Kidney (tissue), 14 donors: ENCODE results near the gene GUCY2F. TPM values are rescaled to one million over a fixed set of nuclear protein-coding genes. Genes with fewer than 3 reads are reported as not detected.

Experiments used
- DNase-seq, 5 donors: peaks; one replicate each; pipeline ENCODE4 v3.0.0-alpha.2; 2013 to 2020
- FAIRE-seq: peaks from 2 replicates; lab custom pipeline; 2012; peaks lifted over from hg19 to GRCh38; lab: Jason Lieb, UNC
- H3K27ac ChIP-seq, 2 donors: one replicate each; pipeline ENCODE4 v1.7.0; 2013; ENCODE audit warnings: low read depth in 2 of 2, low read length in 2 of 2, inconsistent platforms in 1 of 2
- H3K27me3 ChIP-seq: one replicate; pipeline ENCODE4 v1.7.1; 2013; ENCODE audit warnings: low read length, inconsistent platforms; ENCODE audit not compliant: control insufficient read depth, insufficient read depth
- H3K36me3 ChIP-seq, 3 donors: one replicate each; pipeline versions ENCODE4 v1.7.0 to v1.7.1; 2013; ENCODE audit warnings: low read length in 3 of 3, control low read depth in 1 of 3, inconsistent platforms in 1 of 3; ENCODE audit not compliant: insufficient read depth in 3 of 3, control insufficient read depth in 2 of 3
- H3K4me1 ChIP-seq, 3 donors: one replicate each; pipeline versions ENCODE4 v1.7.0 to v1.7.1; 2013; ENCODE audit warnings: low read length in 3 of 3, inconsistent platforms in 1 of 3, low read depth in 1 of 3; ENCODE audit not compliant: control insufficient read depth in 2 of 3, insufficient read depth in 2 of 3
- H3K4me3 ChIP-seq, 3 donors: one replicate each; pipeline versions ENCODE4 v1.7.0 to v1.8.1; 2013; ENCODE audit warnings: low read length in 3 of 3, control low read depth in 1 of 3, inconsistent platforms in 1 of 3
- H3K9ac ChIP-seq, 3 donors: one replicate each; pipeline versions ENCODE4 v1.7.0 to v1.7.1; 2013; ENCODE audit warnings: low read length in 3 of 3, control low read depth in 1 of 3, inconsistent platforms in 1 of 3
- H3K9me3 ChIP-seq, 3 donors: one replicate each; pipeline versions ENCODE4 v1.7.0 to v1.7.1; 2013; ENCODE audit warnings: low read length in 3 of 3, control low read depth in 1 of 3, inconsistent platforms in 1 of 3; ENCODE audit not compliant: control insufficient read depth in 2 of 3, insufficient read depth in 1 of 3
- CTCF ChIP-seq: IDR thresholded peaks from 3 replicates; pipeline ENCODE4 v1.5.1; 2012; ENCODE audit warnings: mild to moderate bottlenecking, moderate library complexity, borderline replicate concordance; ENCODE audit not compliant: insufficient read depth; ENCODE audit errors: extremely low read depth
- intact Hi-C: fragments of 100-400 bp; cut with DNase I; formaldehyde crosslinking; loops from one replicate; pipeline ENCODE4 v1.11.1; 2022
- polyA plus RNA-seq: library from polyadenylated mRNA; stranded (reverse); fragments of 350-450 nt; fragmentation: Illumina TruSeq; extraction: RNeasy Lipid Tissue Mini Kit (QIAGEN cat#74804); gene quantifications from one replicate; pipeline ENCODE4 v1.2.3, GENCODE V29; 2014; ENCODE audit warnings: low read depth, low replicate concordance; ENCODE audit not compliant: insufficient read depth
- total RNA-seq: library from RNA; stranded (reverse); fragmentation: NEBNext Ultra II Directional; extraction: Animal tissue kit (Norgen Biotek cat#: 25700); gene quantifications from one replicate; pipeline ENCODE4 v1.2.1, GENCODE V29; 2021
- donor health status: control.
- donor health status: control.
- donor health status: control.
- donor health status: control.
- donor health status: control.
- donor health status: DM: yes; HTN: yes; CAD: no.
- donor health status: Normal renal cell carcinoma (clear cell type).

GUCY2F gene
- total and polyA plus RNA-seq, 2 donors from 2014 or later, result not detected

GRCh38 chrX:109372291-109372690 is 109.6 kb downstream of the GUCY2F start:
- Histone ChIP-seq H3K4me1 (no peaks in the 10 kb centered on the region), H3K4me3 (no peak overlapping the region), H3K36me3 (no peaks in the 10 kb centered on the region), H3K9ac (no peak overlapping the region), H3K9me3 (no peaks in the 10 kb centered on the region), H3K27ac (no peak overlapping the region), H3K27me3 (no peaks in the 10 kb centered on the region)
- DNase-seq, result peak in 2 of 5 donors; percentile 39 to 63
- TF ChIP-seq CTCF, result no peak
- intact Hi-C loops, result no loop called here
- no peak for FAIRE-seq

- Histone ChIP-seq H3K9me3 (no peaks in the 10 kb centered on the region), H3K27me3 (no peaks in the 10 kb centered on the region), H3K9ac (no peak overlapping the region), H3K27ac (no peak overlapping the region), H3K4me1 (no peaks in the 10 kb centered on the region), H3K4me3 (no peak overlapping the region), H3K36me3 (no peaks in the 10 kb centered on the region)
- DNase-seq (no peak), FAIRE-seq (no peak)
- intact Hi-C loops, result no loop called here
- TF ChIP-seq CTCF, result no peak
These were observed 119.8 kb downstream of the GUCY2F start for GRCh38 chrX:109362101-109362500.

GRCh38 chrX:109360301-109360700 is 121.6 kb downstream of the GUCY2F start:
- H3K27me3 ChIP-seq, result no peaks in the 10 kb centered on the region
- intact Hi-C loops, result no loop called here

More at GRCh38 chrX:109360301-109360700, 121.6 kb downstream of the GUCY2F start:
- Histone ChIP-seq H3K9me3 (no peaks in the 10 kb centered on the region), H3K36me3 (no peaks in the 10 kb centered on the region), H3K4me1 (no peaks in the 10 kb centered on the region), H3K9ac (no peak overlapping the region), H3K4me3 (no peak overlapping the region), H3K27ac (no peak overlapping the region)
- TF ChIP-seq CTCF, result no peak
- no peak for DNase-seq
- FAIRE-seq, result no peak
